AG10803 (cell line): ENCODE measurements around the gene ZC3H7B.

Experiments used
- DNase-seq: peaks from one replicate; pipeline ENCODE4 v3.0.0; 2010; ENCODE audit warnings: low read depth
- H3K4me3 ChIP-seq: 2 replicates; pipeline ENCODE4 v1.5.1; 2011; ENCODE audit warnings: mild to moderate bottlenecking, low read length, control low read depth
- TF ChIP-seq, protein P1 (sequence below): conservative IDR thresholded peaks from 2 replicates; pipeline ENCODE4 v1.5.1; 2011; ENCODE audit warnings: mild to moderate bottlenecking, low read length, control low read depth, inconsistent platforms

The ZC3H7B gene

DNA sequence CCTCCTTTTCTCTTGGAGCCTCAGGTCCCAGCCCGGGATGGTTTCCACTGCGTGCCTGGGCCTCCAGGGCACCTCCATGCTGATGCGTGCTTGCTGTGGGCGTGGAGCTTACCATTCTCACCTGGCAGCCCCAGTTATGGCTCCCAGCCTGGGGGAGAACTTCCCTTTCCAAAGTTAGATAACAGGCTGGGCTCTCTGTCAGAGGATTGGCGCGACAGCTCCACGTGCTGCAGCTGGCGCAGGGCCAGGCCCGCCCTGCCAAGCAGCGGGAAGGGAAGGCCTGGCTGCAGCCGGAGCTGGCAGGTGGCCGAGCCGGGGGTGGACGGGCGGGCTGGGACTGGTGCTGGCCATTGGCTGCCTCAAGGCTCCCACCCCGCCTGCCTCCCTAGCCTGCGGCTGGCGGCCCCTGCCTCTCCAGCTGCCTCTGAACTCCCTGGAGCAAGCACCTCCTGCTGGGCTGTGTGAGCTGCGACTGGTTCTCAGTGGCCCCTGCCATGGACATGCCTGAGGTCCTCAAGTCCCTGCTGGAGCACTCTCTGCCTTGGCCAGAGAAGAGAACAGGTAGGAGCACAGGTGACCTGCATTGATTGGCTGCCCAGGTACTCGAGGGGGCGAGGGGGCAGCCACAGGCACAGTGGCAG is 65.8 kb downstream of the ZC3H7B start:
- peak; percentile 91 for DNase-seq
- TF ChIP-seq, protein P1, sequence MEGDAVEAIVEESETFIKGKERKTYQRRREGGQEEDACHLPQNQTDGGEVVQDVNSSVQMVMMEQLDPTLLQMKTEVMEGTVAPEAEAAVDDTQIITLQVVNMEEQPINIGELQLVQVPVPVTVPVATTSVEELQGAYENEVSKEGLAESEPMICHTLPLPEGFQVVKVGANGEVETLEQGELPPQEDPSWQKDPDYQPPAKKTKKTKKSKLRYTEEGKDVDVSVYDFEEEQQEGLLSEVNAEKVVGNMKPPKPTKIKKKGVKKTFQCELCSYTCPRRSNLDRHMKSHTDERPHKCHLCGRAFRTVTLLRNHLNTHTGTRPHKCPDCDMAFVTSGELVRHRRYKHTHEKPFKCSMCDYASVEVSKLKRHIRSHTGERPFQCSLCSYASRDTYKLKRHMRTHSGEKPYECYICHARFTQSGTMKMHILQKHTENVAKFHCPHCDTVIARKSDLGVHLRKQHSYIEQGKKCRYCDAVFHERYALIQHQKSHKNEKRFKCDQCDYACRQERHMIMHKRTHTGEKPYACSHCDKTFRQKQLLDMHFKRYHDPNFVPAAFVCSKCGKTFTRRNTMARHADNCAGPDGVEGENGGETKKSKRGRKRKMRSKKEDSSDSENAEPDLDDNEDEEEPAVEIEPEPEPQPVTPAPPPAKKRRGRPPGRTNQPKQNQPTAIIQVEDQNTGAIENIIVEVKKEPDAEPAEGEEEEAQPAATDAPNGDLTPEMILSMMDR: peak; percentile 38
- H3K4me3 ChIP-seq: peak overlapping the region; percentile 52

DNA sequence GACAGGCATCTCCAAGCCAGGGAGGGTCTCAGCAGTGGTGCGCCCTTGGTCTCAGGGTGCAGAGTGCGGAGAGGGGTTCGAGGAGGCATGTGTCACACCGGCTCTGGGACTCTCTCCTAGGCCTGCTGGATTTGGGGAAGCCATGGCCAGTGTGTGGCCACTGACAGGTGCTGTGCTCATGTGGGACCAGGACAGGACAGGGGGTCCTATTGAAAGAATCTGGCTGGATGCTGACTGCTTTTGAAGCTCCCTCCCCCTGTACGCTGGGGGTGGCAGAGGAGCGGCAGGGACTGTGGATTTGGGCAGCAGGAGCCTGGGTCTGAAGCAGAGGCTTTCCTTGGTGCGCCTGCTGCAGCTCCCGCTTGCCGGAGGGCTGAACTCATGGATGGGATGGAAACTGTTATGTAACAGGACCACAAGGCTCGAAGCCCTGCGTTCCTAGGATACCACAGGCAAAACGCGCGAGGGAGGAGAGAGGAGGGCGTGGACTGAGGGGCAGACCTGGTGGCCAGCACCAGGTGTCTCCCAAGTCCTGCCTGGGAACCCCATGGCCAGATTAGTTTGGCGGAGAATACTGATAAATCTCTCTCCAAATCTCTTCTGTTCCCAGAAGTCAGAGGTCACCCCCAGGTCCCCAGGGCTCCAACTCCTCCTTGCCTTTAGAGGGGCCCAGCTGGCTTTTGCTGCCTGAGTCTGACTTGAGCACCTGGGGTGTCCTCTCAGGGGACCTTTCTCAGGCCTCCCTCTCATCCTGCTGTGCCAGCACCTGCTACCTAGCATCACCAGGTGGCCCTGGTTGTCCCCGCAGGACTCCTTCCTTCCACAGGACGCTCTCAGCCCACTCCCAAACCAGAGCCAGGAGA is 66.6 kb downstream of the ZC3H7B start:
- H3K4me3 ChIP-seq: peak overlapping the region; percentile 52
- peak; percentile 72 for DNase-seq
- TF ChIP-seq, protein P1: no peak

DNA sequence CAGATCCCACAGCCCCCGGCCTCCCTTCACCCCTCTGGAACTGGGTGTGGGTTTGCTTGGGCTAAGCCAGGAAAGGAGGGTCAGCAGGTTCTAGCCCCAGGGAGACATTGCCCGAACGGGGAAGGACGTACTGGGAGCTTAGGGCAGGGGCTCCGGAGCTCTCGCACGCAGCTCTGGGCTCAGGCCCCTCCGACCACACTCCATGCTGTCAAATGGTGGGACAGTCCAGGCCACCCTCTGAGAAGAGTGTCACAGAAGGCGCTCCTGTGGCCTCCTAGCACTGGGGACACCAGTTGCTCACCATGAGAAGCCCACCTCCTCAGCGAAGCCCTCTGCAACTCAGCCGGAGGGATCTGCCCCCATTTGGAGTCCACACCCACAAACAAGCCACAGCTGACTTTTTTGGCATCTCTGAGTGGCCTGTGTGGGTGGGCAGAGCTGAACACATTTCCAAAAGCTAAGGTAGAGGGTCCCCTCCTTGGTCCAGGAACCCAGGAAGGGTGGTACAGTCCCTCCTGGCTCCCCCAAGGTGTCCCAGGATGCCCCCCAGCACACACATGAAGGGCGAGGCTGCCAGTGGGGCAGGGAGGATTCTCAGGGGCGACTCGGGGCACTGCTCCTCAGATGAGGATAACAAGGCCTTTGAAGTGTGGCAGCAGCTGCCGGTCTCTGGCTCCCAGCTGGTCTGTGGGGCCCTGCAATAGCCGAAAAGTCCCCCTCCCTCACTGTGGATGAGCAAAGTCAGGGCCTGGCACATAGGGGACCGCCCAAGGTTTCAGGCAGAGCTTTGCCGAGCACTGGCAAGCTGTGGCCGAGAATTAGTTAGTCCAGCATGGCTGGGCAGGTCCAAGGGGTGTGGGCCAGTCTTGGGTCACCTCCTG is 67.5 kb downstream of the ZC3H7B start:
- TF ChIP-seq, protein P1: no peak
- no peak overlapping the region for H3K4me3 ChIP-seq
- no peak for DNase-seq

DNA sequence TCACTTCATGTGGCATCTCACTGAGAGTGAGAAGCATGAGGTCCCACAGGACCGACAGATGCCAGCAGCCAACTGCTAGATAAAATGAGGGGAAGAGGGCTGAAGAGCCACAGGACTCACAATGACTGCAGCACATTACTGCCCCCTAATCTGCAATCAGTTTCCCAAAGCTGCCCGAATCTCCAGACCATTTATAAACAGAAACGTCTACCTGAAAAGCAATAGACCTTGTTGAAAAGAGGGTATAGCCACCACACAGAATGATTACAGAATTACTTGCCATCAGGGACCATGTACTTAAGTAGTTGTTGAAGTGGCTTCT is 68.1 kb downstream of the ZC3H7B start:
- TF ChIP-seq, protein P1: no peak
- DNase-seq: no peak
- H3K4me3 ChIP-seq: no peak overlapping the region

DNA sequence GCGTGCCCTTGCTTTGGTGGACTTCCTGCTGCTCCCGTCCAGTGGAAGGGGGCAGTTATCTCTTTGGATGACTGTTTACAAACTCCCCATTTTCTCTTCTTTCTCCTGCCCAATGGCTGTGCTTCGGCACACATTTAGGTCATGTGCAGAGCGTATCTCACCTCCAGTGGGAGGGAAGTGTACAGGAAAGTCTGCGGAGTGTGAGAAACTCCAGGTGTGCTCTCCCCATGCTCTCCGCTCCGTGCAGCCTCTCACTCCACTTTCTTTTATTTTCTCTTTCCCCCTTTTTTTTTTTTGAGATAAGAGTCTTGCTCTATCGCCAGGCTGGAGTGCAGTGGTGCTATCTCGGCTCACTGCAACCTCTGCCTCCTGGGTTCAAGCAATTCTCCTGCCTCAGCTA is 68.5 kb downstream of the ZC3H7B start:
- no peak overlapping the region for H3K4me3 ChIP-seq
- DNase-seq: no peak
- TF ChIP-seq, protein P1: no peak

DNA sequence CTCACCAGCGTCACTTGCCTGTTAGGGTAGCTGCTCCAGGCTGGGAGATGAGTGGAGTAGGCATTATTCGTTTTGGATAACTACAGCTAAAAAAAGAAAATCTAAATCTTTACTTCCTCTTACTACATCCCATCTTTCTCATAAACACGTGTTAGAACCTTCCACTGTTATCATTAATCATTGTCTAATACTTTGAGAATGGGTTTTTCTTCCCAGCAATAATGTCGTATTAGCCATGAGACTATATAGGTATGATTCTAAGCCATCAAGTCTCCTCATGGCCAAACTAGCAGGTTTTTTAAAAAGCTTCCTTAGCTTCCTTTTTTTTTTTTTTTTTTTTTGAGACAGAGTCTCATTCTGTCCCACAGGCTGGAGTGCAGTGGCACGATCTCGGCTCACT is 76.5 kb downstream of the ZC3H7B start:
- no peak for DNase-seq
- TF ChIP-seq, protein P1: no peak
- no peak overlapping the region for H3K4me3 ChIP-seq
